Karpas-422 (cell line): Measurements from ENCODE around the gene PDILT. TPM values are rescaled to one million over a fixed set of nuclear protein-coding genes. Genes with fewer than 3 reads are reported as not detected.

Experiments
- DNase-seq: peaks from one replicate; pipeline ENCODE4 v3.0.0-alpha.2; 2015
- H2AFZ ChIP-seq: fragments of 200-600 bp; sonication (generic); 2 replicates; pipeline ENCODE4 v1.6.1; 2014; ENCODE audit warnings: antibody characterized with exemption, low read length, mixed read lengths
- H3K27ac ChIP-seq: fragments of 200-600 bp; sonication (generic); 2 replicates; pipeline ENCODE4 v1.5.1; 2014; ENCODE audit warnings: mild to moderate bottlenecking, low read length, moderate library complexity
- H3K27me3 ChIP-seq: fragments of 200-600 bp; sonication (generic); 2 replicates; pipeline ENCODE4 v1.6.1; 2014; ENCODE audit warnings: low read length, mixed read lengths
- H3K36me3 ChIP-seq: fragments of 200-600 bp; sonication (generic); 2 replicates; pipeline ENCODE4 v1.6.1; 2014; ENCODE audit warnings: low read length, mixed read lengths; ENCODE audit not compliant: insufficient read depth
- H3K4me1 ChIP-seq: fragments of 200-600 bp; sonication (generic); 2 replicates; pipeline ENCODE4 v1.6.1; 2014; ENCODE audit warnings: mild to moderate bottlenecking, low read length, mixed read lengths
- H3K4me2 ChIP-seq: fragments of 200-600 bp; sonication (generic); 2 replicates; pipeline ENCODE4 v1.6.1; 2014; ENCODE audit warnings: low read length, low read depth, mild to moderate bottlenecking; ENCODE audit not compliant: poor library complexity, severe bottlenecking
- H3K4me3 ChIP-seq: fragments of 200-600 bp; sonication (generic); 2 replicates; pipeline ENCODE4 v1.5.1; 2014; ENCODE audit warnings: mild to moderate bottlenecking, antibody characterized with exemption, low read length, mixed read lengths
- H3K79me2 ChIP-seq: fragments of 200-600 bp; sonication (generic); 2 replicates; pipeline ENCODE4 v1.6.1; 2014; ENCODE audit warnings: mild to moderate bottlenecking, low read length, mixed read lengths
- H3K9ac ChIP-seq: fragments of 200-600 bp; sonication (generic); 2 replicates; pipeline ENCODE4 v1.6.0; 2014; ENCODE audit warnings: low read length
- H3K9me2 ChIP-seq: fragments of 200-600 bp; sonication (generic), shearing (Covaris generic); replicated peaks from 2 replicates; pipeline ENCODE4 v1.6.0; 2014; ENCODE audit warnings: mild to moderate bottlenecking, low read length, moderate library complexity; ENCODE audit not compliant: insufficient read depth
- H3K9me3 ChIP-seq: fragments of 300-700, 200-600 bp; sonication (generic); 2 replicates; pipeline ENCODE4 v1.6.1; 2014; ENCODE audit warnings: low read length, mixed read lengths
- H4K20me1 ChIP-seq: fragments of 200-600 bp; sonication (generic); 2 replicates; pipeline ENCODE4 v1.6.1; 2014; ENCODE audit warnings: mild to moderate bottlenecking, antibody characterized with exemption, low read length, low read depth; ENCODE audit not compliant: insufficient read depth
- total RNA-seq: library from RNA; depleted of rRNA; stranded (reverse); fragments of >200 nt; shearing (Covaris generic); gene quantifications from 2 replicates; pipeline ENCODE4 v1.2.3, GENCODE V29; 2014; ENCODE audit warnings: low replicate concordance

The PDILT gene
- total RNA-seq, 1 experiment from 2014 or later = not detected

- Histone ChIP-seq H3K4me1 (no peaks in the 10 kb centered on the region), H2AFZ (no peak overlapping the region), H3K9ac (no peak overlapping the region), H3K36me3 (no peaks in the 10 kb centered on the region), H3K27me3 (no peaks in the 10 kb centered on the region), H3K9me3 (no peaks in the 10 kb centered on the region), H3K79me2 (no peaks in the 10 kb centered on the region), H3K4me3 (no peak overlapping the region), H3K4me2 (no peak overlapping the region), H4K20me1 (no peaks in the 10 kb centered on the region), H3K27ac (no peak overlapping the region), H3K9me2 (no peaks in the 10 kb centered on the region)
- DNase-seq = no peak
Observed at GRCh38 chr16:20320592-20320991, 83.9 kb downstream of the PDILT start.

- H3K4me3 ChIP-seq = no peak overlapping the region
- no peaks in the 10 kb centered on the region for H3K36me3 ChIP-seq
- DNase-seq = no peak
- H3K9me2 ChIP-seq = no peaks in the 10 kb centered on the region
- H3K4me1 ChIP-seq = no peaks in the 10 kb centered on the region
- H3K27me3 ChIP-seq = no peaks in the 10 kb centered on the region
- H2AFZ ChIP-seq = no peak overlapping the region
- no peak overlapping the region for H3K27ac ChIP-seq
- H3K4me2 ChIP-seq = no peak overlapping the region
- no peaks in the 10 kb centered on the region for H3K9me3 ChIP-seq
- no peaks in the 10 kb centered on the region for H4K20me1 ChIP-seq
- H3K79me2 ChIP-seq = no peaks in the 10 kb centered on the region
- no peak overlapping the region for H3K9ac ChIP-seq
Observed at GRCh38 chr16:20320178-20320577, 84.4 kb downstream of the PDILT start.

- Histone ChIP-seq H3K9me3 (no peaks in the 10 kb centered on the region), H3K4me1 (no peaks in the 10 kb centered on the region), H3K79me2 (no peaks in the 10 kb centered on the region), H3K4me3 (no peak overlapping the region), H3K27ac (no peak overlapping the region), H3K4me2 (no peak overlapping the region), H3K9ac (no peak overlapping the region), H4K20me1 (no peaks in the 10 kb centered on the region), H2AFZ (no peak overlapping the region), H3K36me3 (no peaks in the 10 kb centered on the region), H3K27me3 (no peaks in the 10 kb centered on the region), H3K9me2 (no peaks in the 10 kb centered on the region)
- DNase-seq = no peak
Observed at GRCh38 chr16:20319406-20319805, 85.1 kb downstream of the PDILT start.

GRCh38 chr16:20318437-20318836 lies 86.1 kb downstream of the PDILT start:
- no peak overlapping the region for H3K9ac ChIP-seq
- H3K27ac ChIP-seq = no peak overlapping the region
- H2AFZ ChIP-seq = no peak overlapping the region
- no peaks in the 10 kb centered on the region for H3K4me1 ChIP-seq
- H4K20me1 ChIP-seq = no peaks in the 10 kb centered on the region
- 0 out of 2 replicates have a peak, but pooled peaks cover 4% of the 10 kb centered on the region for H3K9me2 ChIP-seq
- DNase-seq = no peak
- no peaks in the 10 kb centered on the region for H3K27me3 ChIP-seq
- no peak overlapping the region for H3K4me2 ChIP-seq
- no peak overlapping the region for H3K4me3 ChIP-seq
- H3K79me2 ChIP-seq = no peaks in the 10 kb centered on the region
- no peaks in the 10 kb centered on the region for H3K36me3 ChIP-seq
- no peaks in the 10 kb centered on the region for H3K9me3 ChIP-seq

GRCh38 chr16:20318006-20318405 lies 86.5 kb downstream of the PDILT start:
- Histone ChIP-seq H3K4me2 (no peak overlapping the region), H2AFZ (no peak overlapping the region), H3K36me3 (no peaks in the 10 kb centered on the region), H3K9ac (no peak overlapping the region), H3K4me3 (no peak overlapping the region), H3K4me1 (no peaks in the 10 kb centered on the region), H3K9me3 (no peaks in the 10 kb centered on the region), H3K27me3 (no peaks in the 10 kb centered on the region), H3K9me2 (0 out of 2 replicates have a peak, but pooled peaks cover 4% of the 10 kb centered on the region), H3K79me2 (no peaks in the 10 kb centered on the region), H3K27ac (no peak overlapping the region), H4K20me1 (no peaks in the 10 kb centered on the region)
- DNase-seq = no peak

- no peak overlapping the region for H3K4me2 ChIP-seq
- H3K9me3 ChIP-seq = no peaks in the 10 kb centered on the region
- H3K27ac ChIP-seq = no peak overlapping the region
- no peaks in the 10 kb centered on the region for H4K20me1 ChIP-seq
- H3K4me1 ChIP-seq = no peaks in the 10 kb centered on the region
- 0 out of 2 replicates have a peak, but pooled peaks cover 4% of the 10 kb centered on the region for H3K9me2 ChIP-seq
- no peak overlapping the region for H3K9ac ChIP-seq
- H3K36me3 ChIP-seq = no peaks in the 10 kb centered on the region
- H3K4me3 ChIP-seq = no peak overlapping the region
- DNase-seq = no peak
- H3K27me3 ChIP-seq = no peaks in the 10 kb centered on the region
- no peak overlapping the region for H2AFZ ChIP-seq
- no peaks in the 10 kb centered on the region for H3K79me2 ChIP-seq
Observed at GRCh38 chr16:20317117-20317516, 87.4 kb downstream of the PDILT start.

GRCh38 chr16:20316715-20317114 lies 87.8 kb downstream of the PDILT start:
- H3K9ac ChIP-seq = no peak overlapping the region
- H3K9me3 ChIP-seq = no peaks in the 10 kb centered on the region
- H3K27ac ChIP-seq = no peak overlapping the region
- no peaks in the 10 kb centered on the region for H3K4me1 ChIP-seq
- no peak overlapping the region for H3K4me3 ChIP-seq
- no peaks in the 10 kb centered on the region for H4K20me1 ChIP-seq
- no peaks in the 10 kb centered on the region for H3K27me3 ChIP-seq
- H3K36me3 ChIP-seq = no peaks in the 10 kb centered on the region
- H3K79me2 ChIP-seq = no peaks in the 10 kb centered on the region
- H3K9me2 ChIP-seq = 0 out of 2 replicates have a peak, but pooled peaks cover 4% of the 10 kb centered on the region
- DNase-seq = no peak
- H3K4me2 ChIP-seq = no peak overlapping the region
- no peak overlapping the region for H2AFZ ChIP-seq

GRCh38 chr16:20315764-20316163 lies 88.8 kb downstream of the PDILT start:
- Histone ChIP-seq H3K79me2 (no peaks in the 10 kb centered on the region), H3K27ac (no peak overlapping the region), H3K4me2 (no peak overlapping the region), H3K27me3 (no peaks in the 10 kb centered on the region), H3K36me3 (no peaks in the 10 kb centered on the region), H3K4me1 (no peaks in the 10 kb centered on the region), H4K20me1 (no peaks in the 10 kb centered on the region), H3K4me3 (no peak overlapping the region), H3K9ac (no peak overlapping the region), H2AFZ (no peak overlapping the region), H3K9me2 (0 out of 2 replicates have a peak, but pooled peaks cover 4% of the 10 kb centered on the region), H3K9me3 (no peaks in the 10 kb centered on the region)
- DNase-seq = no peak

- no peak overlapping the region for H3K27ac ChIP-seq
- no peak overlapping the region for H3K9ac ChIP-seq
- DNase-seq = no peak
- no peaks in the 10 kb centered on the region for H3K9me3 ChIP-seq
- no peaks in the 10 kb centered on the region for H3K4me1 ChIP-seq
- no peak overlapping the region for H3K4me2 ChIP-seq
- no peak overlapping the region for H2AFZ ChIP-seq
- H3K27me3 ChIP-seq = no peaks in the 10 kb centered on the region
- H4K20me1 ChIP-seq = no peaks in the 10 kb centered on the region
- H3K4me3 ChIP-seq = no peak overlapping the region
- 0 out of 2 replicates have a peak, but pooled peaks cover 4% of the 10 kb centered on the region for H3K9me2 ChIP-seq
- H3K79me2 ChIP-seq = no peaks in the 10 kb centered on the region
- H3K36me3 ChIP-seq = no peaks in the 10 kb centered on the region
Observed at GRCh38 chr16:20314575-20314974, 90.0 kb downstream of the PDILT start.
